Liver (tissue), 9 donors: Measurements from ENCODE around the gene ANAPC4. TPM values are rescaled to one million over a fixed set of nuclear protein-coding genes. Genes with fewer than 3 reads are reported as not detected.

ENCODE experiments used
- DNase-seq: peaks from one replicate; pipeline ENCODE4 v3.0.0-alpha.2; 2017; ENCODE audit warnings: low spot score
- H3K27ac ChIP-seq, 2 donors: one replicate each; pipeline ENCODE4 v1.7.0; 2013; ENCODE audit warnings: inconsistent platforms in 2 of 2, low read length in 2 of 2, control low read depth in 1 of 2, low read depth in 1 of 2, mild to moderate bottlenecking in 1 of 2
- H3K27me3 ChIP-seq, 4 donors: one replicate each; pipeline versions ENCODE4 v1.6.1 to v1.7.0; 2013; ENCODE audit warnings: low read length in 3 of 4, inconsistent platforms in 1 of 4, mild to moderate bottlenecking in 1 of 4, moderate library complexity in 1 of 4; ENCODE audit not compliant: control insufficient read depth in 4 of 4, insufficient read depth in 4 of 4
- H3K36me3 ChIP-seq, 4 donors: one replicate each; pipeline versions ENCODE4 v1.6.1 to v1.7.0; 2013; ENCODE audit warnings: low read length in 3 of 4, mild to moderate bottlenecking in 3 of 4, low read depth in 1 of 4, moderate library complexity in 1 of 4; ENCODE audit not compliant: control insufficient read depth in 4 of 4, insufficient read depth in 3 of 4
- H3K4me1 ChIP-seq, 4 donors: one replicate each; pipeline versions ENCODE4 v1.6.1 to v1.7.0; 2013; ENCODE audit warnings: low read length in 3 of 4, mild to moderate bottlenecking in 3 of 4, moderate library complexity in 1 of 4; ENCODE audit not compliant: control insufficient read depth in 4 of 4, insufficient read depth in 4 of 4
- H3K4me3 ChIP-seq, 3 donors: one replicate each; pipeline versions ENCODE4 v1.6.1 to v1.7.0; 2013; ENCODE audit warnings: low read length in 3 of 3, control low read depth in 1 of 3, low read depth in 1 of 3, mild to moderate bottlenecking in 1 of 3
- H3K9ac ChIP-seq, 2 donors: one replicate each; pipeline ENCODE4 v1.7.0; 2013; ENCODE audit warnings: low read length in 2 of 2, mild to moderate bottlenecking in 2 of 2, moderate library complexity in 2 of 2, control low read depth in 1 of 2, low read depth in 1 of 2
- H3K9me3 ChIP-seq, 4 donors: one replicate each; pipeline versions ENCODE4 v1.6.1 to v1.7.0; 2013; ENCODE audit warnings: low read length in 3 of 4; ENCODE audit not compliant: control insufficient read depth in 4 of 4
- ATF3 ChIP-seq: IDR thresholded peaks from 2 replicates; pipeline ENCODE4 v1.6.1; 2016; ENCODE audit warnings: antibody characterized with exemption
- CTCF ChIP-seq: fragments of 150-350 bp; IDR thresholded peaks from 2 replicates; pipeline ENCODE4 v1.5.1; 2017; ENCODE audit warnings: improper control_type of control experiment, low read depth, low read length; ENCODE audit not compliant: missing input control
- FOXA1 ChIP-seq: IDR thresholded peaks from 2 replicates; pipeline ENCODE4 v1.6.1; 2016; ENCODE audit warnings: antibody characterized with exemption
- FOXA2 ChIP-seq: IDR thresholded peaks from 2 replicates; pipeline ENCODE4 v1.6.1; 2016; ENCODE audit warnings: antibody characterized with exemption
- HNF4A ChIP-seq, 2 donors: conservative IDR thresholded peaks; 2 replicates each; pipeline ENCODE4 v1.6.1; 2016; ENCODE audit warnings: antibody characterized with exemption in 2 of 2, mild to moderate bottlenecking in 2 of 2
- HNF4G ChIP-seq: IDR thresholded peaks from 2 replicates; pipeline ENCODE4 v1.6.1; 2016; ENCODE audit warnings: antibody characterized with exemption
- MAX ChIP-seq: IDR thresholded peaks from 2 replicates; pipeline ENCODE4 v1.6.1; 2016; ENCODE audit warnings: antibody characterized with exemption
- NR2F2 ChIP-seq: IDR thresholded peaks from 2 replicates; pipeline ENCODE4 v1.6.1; 2016; ENCODE audit warnings: antibody characterized with exemption
- RAD21 ChIP-seq, 2 donors: IDR thresholded peaks; 2 replicates each; pipeline ENCODE4 v1.6.1; 2016; ENCODE audit warnings: antibody characterized with exemption in 2 of 2, mild to moderate bottlenecking in 2 of 2
- REST ChIP-seq: IDR thresholded peaks from 2 replicates; pipeline ENCODE4 v1.6.1; 2016; ENCODE audit warnings: antibody characterized with exemption, mild to moderate bottlenecking
- RXRA ChIP-seq, 2 donors: IDR thresholded peaks; 2 replicates each; pipeline ENCODE4 v1.6.1; 2017 to 2018; ENCODE audit warnings: antibody characterized with exemption in 2 of 2, mild to moderate bottlenecking in 1 of 2
- SP1 ChIP-seq: IDR thresholded peaks from 2 replicates; pipeline ENCODE4 v1.6.1; 2018; ENCODE audit warnings: antibody characterized with exemption, mild to moderate bottlenecking
- TAF1 ChIP-seq: conservative IDR thresholded peaks from 2 replicates; pipeline ENCODE4 v1.6.1; 2016; ENCODE audit warnings: antibody characterized with exemption, mild to moderate bottlenecking
- ZBTB33 ChIP-seq: IDR thresholded peaks from 2 replicates; pipeline ENCODE4 v1.6.1; 2016; ENCODE audit warnings: antibody characterized with exemption
- WGBS: extraction: QIAGEN DNeasy Blood & Tissue Kit; methylation state at CpG from one replicate; pipeline ENCODE4 v1.1.7; 2013; 5-methylcytosine and 5-hydroxymethylcytosine counted together
- polyA plus RNA-seq, 2 donors: library from polyadenylated mRNA; stranded (reverse) in 1 of 2; unstranded in 1 of 2; fragments of 200-250 nt in 1 of 2; fragments of >200 nt in 1 of 2; fragmentation: Nextera tagmentation in 1 of 2; extraction: Ambion mirVana in 1 of 2; gene quantifications; one replicate each; pipeline versions ENCODE4 v1.2.1 to v1.2.3, GENCODE V29; 2013 to 2015
- total RNA-seq, 2 donors: library from RNA; depleted of rRNA; stranded (reverse); fragments of >200 nt; gene quantifications; one replicate each; pipeline ENCODE4 v1.2.3, GENCODE V29; 2014
- donor health status: healthy.
- donor health status: healthy.
- donor health status: healthy.
- donor health status: healthy.
- donor health status: healthy.

Gene ANAPC4
- total and polyA plus RNA-seq, 4 donors, result 5.7 to 17.3 (median 11.0) TPM

- no peak overlapping the region for H3K27ac ChIP-seq
- DNase-seq, result no peak
- TF ChIP-seq ATF3 (no peak), FOXA1 (no peak), TAF1 (no peak), SP1 (no peak), HNF4A (conservative IDR thresholded peaks at IDR 0.05) (no peak), RAD21 (IDR thresholded peaks at IDR 0.05) (no peak), ZBTB33 (no peak), MAX (no peak), REST (no peak)
- peaks cover 0 to 5% (median 0%) of the 10 kb centered on the region in 4 donors for H3K36me3 ChIP-seq
- peak overlapping the region in 1 of 2 donors; percentile 27 for H3K9ac ChIP-seq
- no peak overlapping the region for H3K4me3 ChIP-seq
- H3K4me1 ChIP-seq, result peaks cover 4 to 30% (median 14%) of the 10 kb centered on the region in 4 donors
- H3K9me3 ChIP-seq, result no peaks in the 10 kb centered on the region
- H3K27me3 ChIP-seq, result no peaks in the 10 kb centered on the region
Measured at GRCh38 chr4:25367877-25368276, 9.2 kb upstream of the ANAPC4 start.

GRCh38 chr4:25368315-25368714 is 8.7 kb upstream of the ANAPC4 start:
- Histone ChIP-seq H3K4me3 (no peak overlapping the region), H3K27ac (peak overlapping the region in 1 of 2 donors; percentile 5), H3K9me3 (no peaks in the 10 kb centered on the region), H3K9ac (peak overlapping the region in 1 of 2 donors; percentile 58), H3K27me3 (no peaks in the 10 kb centered on the region), H3K36me3 (peaks cover 0 to 5% (median 0%) of the 10 kb centered on the region in 4 donors), H3K4me1 (peaks cover 4 to 30% (median 19%) of the 10 kb centered on the region in 4 donors)
- TF ChIP-seq TAF1 (no peak), NR2F2 (peak; percentile 36)
- WGBS, result 26% methylated on average over 6 of the region's 6 CpGs
- no peak for DNase-seq

GRCh38 chr4:25370242-25370641 is 6.8 kb upstream of the ANAPC4 start:
- H3K9me3 ChIP-seq, result no peaks in the 10 kb centered on the region
- H3K27me3 ChIP-seq, result no peaks in the 10 kb centered on the region
- H3K27ac ChIP-seq, result no peak overlapping the region
- peaks cover 0 to 2% (median 0%) of the 10 kb centered on the region in 4 donors for H3K36me3 ChIP-seq
- no peak overlapping the region for H3K9ac ChIP-seq
- no peak for DNase-seq
- 84% methylated on average over 2 of the region's 2 CpGs for WGBS
- peaks cover 4 to 36% (median 21%) of the 10 kb centered on the region in 4 donors for H3K4me1 ChIP-seq
- no peak overlapping the region for H3K4me3 ChIP-seq
- no peak for TF ChIP-seq ZBTB33
- no peak for TF ChIP-seq NR2F2
- no peak for TF ChIP-seq RXRA (IDR thresholded peaks at IDR 0.05)
- no peak for TF ChIP-seq FOXA2
- TF ChIP-seq HNF4G, result no peak
- TF ChIP-seq REST, result no peak
- no peak for TF ChIP-seq FOXA1
- TF ChIP-seq CTCF, result no peak
